Fibroblast of skin of back (primary cell): ENCODE results near the gene MRPL9.

Experiments
- DNase-seq: peaks from one replicate; pipeline ENCODE4 v3.0.0-alpha.2; 2013

MRPL9 gene

DNA sequence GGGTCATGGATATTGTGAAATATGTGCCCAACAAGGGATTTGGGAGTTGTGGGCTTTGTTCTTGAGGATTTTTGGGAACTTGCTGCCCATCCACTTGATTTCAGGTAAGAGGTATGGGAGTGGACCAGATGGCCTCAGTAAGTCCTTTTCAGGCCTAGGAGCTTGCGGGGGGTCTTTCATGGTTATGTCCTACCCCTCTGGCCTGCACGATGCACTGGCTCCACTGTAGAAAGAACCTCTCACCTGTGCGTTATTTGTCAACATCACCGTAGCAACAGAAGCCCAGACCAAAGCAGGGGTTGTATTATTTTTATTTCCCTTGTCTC is 33.4 kb downstream of the MRPL9 start:
- DNase-seq = no peak

GRCh38 chr1:151729157-151729965 is 33.9 kb downstream of the MRPL9 start:
- no peak for DNase-seq

- DNase-seq = peak; percentile 65
Observed at GRCh38 chr1:151728151-151729054, 34.9 kb downstream of the MRPL9 start.

DNA sequence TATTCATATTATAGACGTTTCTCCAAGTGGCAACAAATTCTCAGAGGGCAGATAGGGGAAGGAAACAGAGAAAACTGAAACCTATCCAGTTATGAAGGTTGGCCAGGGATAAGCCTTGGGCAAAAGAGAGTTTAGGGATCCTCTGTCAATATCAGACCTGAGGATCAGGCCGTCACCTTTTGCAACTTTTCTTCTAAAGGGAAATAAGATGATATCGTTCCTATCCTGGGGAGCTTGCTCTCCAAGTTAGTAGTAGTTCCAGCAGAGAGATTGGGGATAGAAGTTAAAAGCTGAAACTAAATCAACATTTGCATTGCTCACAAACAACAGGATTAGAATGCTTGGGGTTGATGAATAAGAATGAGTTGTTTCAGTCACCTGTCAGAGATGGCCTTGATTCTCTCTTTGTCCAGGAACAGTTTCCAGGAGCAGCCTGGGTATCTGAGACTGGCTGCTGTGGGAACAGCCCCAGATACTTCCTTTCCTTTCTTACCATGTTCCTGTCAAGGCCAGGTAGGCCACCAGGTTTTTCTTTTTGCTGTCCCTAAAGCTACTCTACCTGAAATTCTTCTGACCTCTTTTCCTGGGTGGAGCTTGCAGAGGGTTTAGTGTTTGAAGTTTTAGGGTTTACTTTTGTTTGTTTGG is 39.4 kb downstream of the MRPL9 start:
- DNase-seq = no peak

- DNase-seq = no peak
Observed at GRCh38 chr1:151721788-151722510, 41.3 kb downstream of the MRPL9 start.

DNA sequence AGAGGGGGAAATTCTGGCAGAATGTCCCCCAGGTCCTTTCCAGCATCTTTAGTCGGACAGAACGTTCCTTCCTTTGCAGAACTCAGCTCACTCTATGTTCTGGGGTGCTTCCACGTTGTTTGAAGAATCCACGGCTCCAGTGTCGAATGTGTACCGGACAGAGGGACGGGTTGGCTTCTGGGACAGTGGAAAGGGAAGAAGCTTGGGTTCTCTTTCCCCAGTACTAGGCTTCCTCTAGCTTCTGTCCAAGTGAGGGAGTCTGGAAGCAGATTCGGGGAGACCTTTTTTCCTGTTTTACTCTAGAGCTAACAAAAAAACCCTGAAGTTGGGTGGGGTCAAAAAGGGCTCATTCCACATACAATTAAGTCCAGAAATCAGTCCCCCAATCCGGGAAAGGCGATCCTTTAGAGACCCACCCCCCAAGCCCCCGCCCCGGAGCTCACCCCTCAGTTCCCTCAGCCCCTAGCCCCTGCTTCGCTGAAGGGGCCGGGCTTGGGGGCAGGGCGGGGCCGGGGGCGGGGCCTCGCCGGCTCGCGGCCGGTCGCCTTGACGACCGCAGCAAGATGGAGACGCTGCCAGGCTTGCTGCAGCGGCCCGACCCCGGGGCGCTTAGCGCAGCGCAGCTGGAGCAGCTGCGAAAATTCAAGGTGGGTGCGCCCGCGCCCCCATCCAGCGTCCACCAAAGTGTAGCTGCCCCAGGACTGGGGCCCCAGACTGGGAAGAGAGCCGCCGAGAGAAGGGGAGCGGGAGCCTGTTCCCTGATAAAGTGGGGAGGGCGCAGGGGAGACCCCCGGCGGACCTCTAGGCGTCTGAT is 42.1 kb downstream of the MRPL9 start, which contains the start of gene RIIAD1:
Gene RIIAD1, plus strand, starts transcription at position 549 of the 814 bp plus-strand sequence. Its CDS starts 15 bp downstream, at position 564.
- DNase-seq = peak; percentile 27

DNA sequence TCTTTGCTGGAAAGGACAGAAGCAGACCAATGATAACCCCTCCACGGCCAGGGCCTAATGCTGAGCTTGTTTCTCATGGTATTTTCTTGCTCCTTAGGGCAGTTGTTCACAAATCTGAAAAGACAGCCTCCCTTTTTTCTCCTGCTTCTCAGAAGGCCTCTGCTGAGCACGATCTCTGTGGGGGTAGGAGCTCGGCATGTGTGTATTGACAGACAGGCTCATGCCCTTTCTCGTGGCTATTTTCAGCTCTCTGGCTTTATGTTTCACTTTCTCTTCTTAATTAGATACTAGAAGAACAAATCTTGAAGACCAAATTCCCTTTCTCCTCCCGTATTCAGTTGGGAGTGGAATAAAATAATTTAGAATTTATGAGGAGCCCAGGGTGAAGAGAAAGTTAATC is 42.7 kb downstream of the MRPL9 start:
- peak; percentile 16 for DNase-seq

DNA sequence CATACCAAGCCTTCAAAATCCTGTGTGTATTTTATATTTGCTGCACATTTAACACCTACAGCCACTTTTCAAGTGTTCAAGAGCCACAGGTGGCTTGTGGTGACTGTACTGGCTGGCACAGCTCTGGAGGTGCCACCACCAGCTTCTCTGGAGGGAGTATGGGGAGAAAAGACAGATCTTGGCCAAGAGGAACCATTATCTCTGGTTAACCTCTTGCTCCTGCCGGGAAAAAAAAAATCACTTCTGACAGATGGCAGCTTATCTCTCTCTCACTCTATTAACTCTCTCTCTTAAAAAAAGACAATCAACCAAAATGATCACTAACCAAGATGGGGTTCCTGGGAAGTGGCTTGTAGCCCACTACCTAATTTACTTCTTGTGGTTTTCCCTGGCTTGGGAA is 43.2 kb downstream of the MRPL9 start:
- no peak for DNase-seq

- no peak for DNase-seq
Observed at GRCh38 chr1:151718666-151719065, 44.6 kb downstream of the MRPL9 start.

- DNase-seq = peak; percentile 27
Observed at GRCh38 chr1:151718011-151718431, 45.3 kb downstream of the MRPL9 start.

- DNase-seq = peak; percentile 10
Observed at GRCh38 chr1:151716771-151717631, 46.3 kb downstream of the MRPL9 start, which contains the start of gene CELF3. Gene CELF3, minus strand, starts transcription at chr1:151716803. Its CDS starts 783 bp downstream, at chr1:151716020.

- DNase-seq = no peak
Observed at GRCh38 chr1:151716405-151716762, 46.9 kb downstream of the MRPL9 start.

- DNase-seq = no peak
Observed at GRCh38 chr1:151715726-151716404, 47.4 kb downstream of the MRPL9 start.

DNA sequence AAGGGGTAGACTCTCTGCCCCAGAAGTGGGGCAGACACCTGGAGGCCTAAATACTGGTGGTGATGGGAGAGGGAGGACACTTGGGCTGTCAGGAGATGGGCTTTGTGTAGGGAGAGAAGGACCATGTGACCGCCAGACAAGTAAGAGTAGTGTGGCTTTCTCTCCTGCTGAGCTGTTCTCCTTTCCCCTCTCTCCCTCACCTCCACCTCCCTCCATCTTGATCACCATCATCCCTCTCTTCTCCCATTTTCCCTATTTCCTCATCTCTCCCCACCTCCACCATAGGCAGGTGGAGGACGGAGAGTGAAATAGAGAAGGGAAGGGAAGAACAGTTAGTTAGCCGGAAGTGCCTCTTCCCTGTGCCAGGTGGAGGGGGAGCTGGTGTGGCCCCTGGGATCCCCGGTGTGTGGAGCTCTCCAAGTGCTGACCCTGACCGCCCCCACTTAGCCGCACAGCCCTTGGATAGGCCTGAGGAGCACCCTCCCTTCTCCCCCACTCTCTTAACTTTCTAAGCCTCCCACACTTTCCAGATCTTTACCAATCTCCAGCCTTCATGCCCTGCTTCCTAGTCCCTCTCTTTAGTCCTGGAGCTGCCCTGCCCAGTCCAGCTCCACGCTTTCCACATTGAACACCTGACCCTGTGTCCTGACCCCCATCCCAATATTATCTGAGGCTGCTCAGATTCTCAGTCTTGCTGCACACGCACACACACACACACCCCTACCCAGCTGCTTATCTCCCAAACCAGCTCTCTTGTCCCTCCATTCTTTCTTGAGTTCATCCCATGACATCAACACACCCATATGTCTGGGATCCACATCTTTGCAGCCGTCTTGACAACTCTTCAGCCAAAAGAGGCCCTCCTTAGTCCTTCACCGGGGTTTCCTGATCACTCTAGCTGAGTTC is 48.2 kb downstream of the MRPL9 start:
- DNase-seq = no peak

DNA sequence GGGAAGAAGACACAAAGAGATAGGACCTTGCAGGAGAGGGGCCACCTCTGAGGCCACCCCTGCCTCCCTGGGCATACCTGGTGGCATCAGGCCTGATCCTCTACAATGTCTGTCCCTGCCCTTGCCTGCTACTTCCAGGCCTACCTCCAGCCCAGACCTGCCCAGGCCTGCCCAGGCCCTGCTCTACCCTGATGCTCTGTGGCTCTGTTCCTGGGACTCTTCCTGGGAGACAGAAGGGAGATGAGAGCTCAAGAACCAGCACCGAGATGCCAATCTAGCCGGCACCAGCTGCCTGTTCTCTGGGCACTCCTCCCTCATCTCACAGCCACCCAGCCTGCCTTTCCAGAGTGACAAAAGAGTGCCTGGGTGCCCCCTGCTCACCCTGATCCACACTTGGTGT is 49.4 kb downstream of the MRPL9 start:
- DNase-seq = no peak

- DNase-seq = no peak
Observed at GRCh38 chr1:151713044-151713443, 50.3 kb downstream of the MRPL9 start.

DNA sequence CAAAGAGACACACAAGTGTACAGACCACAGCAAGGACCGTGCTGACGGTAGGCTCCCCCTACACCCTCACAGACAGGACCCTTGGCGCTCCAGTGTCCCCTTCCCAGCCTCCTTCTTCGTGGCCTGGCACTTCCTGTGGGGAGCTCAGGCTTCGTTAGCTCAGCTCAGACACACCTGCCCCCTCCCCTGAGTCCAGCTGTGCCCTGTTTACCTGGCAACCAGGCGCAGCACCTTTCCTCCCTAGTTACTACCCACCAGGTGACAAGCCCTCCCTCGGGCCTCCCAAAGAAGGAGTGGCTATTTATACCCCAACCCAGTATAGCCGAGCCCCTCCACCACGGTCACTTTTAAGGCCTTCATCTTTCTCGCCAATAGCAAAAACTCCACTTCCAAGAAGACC is 51.3 kb downstream of the MRPL9 start:
- no peak for DNase-seq

DNA sequence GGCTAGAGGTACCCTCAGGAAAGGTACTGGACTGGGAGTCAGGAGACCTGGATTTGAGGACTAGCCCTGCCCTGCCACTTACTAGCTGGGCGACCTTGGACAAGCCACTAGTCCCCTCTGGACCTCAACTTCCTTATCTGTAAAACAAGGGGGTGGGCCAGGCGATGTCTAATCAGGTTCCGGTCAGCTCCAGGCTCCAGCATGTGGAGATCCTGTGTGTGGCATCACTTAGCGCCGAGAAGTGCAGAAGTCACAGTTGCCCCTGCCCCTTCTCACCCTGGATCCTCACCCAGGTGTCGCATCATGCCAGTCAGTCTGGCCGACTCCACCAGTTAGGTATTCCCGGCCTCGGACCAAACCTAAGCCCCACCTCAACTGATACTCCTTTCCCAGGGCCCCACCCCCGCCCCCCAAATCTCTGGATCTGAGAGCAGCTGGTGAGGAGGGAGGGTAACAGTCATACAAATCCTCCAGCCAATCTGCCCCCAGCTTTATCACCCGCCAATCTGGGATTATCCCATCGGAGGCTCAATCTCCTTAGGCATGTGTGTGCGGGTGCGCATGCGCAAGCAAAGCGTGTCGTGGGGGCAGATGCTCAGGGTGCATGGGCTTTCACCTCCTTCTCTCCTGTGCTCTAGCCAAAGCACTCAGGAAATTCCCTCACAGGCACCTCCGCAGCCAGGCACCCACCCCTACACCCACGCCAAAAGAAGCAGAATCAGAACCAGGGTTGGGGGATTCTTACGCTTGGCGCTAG is 52.1 kb downstream of the MRPL9 start:
- DNase-seq = no peak
